ENCODE data around the gene EARS2.
A peak's percentile ranks its signal among the peaks of the same experiment; 100 is the strongest.

DNA sequence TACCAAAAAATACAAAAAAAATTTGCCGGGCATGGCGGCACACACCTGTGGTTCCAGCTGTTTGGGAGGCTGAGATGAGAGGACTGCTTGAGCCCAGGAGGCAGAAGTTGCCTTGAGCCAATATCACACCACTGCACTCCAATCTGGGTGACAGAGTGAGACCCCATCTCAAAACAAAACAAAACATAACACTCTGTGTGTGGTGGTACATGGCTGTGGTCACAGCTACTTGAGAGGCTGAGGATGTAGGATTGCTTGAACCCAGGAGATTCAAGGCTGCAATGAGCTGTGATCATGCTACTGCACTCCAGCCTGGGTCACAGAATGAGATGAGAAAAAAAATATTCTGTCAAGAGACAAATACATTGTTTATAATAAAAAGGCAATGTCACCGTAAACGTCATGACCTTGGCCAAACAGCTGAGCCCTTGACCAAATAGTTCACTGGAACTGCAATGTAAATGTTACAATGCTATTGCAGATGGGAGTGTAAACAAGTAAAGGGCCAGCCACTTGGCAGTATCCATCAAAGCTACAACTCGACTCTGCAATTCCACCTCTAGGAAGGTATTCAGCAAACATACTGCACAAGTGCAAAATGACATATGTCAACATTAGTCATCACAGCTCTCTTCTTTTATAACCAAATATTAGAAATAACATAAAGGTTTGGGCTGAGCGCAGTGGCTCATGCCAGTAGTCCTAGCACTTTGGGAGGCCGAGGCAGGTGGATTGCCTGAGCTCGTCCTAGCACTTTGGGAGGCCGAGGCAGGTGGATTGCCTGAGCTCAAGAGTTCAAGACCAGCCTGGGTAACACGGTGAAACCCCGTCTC, 16.9 kb downstream of the EARS2 start:
- TF ChIP-seq POLR2A (IDR thresholded peaks at IDR 0.05), result no peak
- TF ChIP-seq, protein P1, sequence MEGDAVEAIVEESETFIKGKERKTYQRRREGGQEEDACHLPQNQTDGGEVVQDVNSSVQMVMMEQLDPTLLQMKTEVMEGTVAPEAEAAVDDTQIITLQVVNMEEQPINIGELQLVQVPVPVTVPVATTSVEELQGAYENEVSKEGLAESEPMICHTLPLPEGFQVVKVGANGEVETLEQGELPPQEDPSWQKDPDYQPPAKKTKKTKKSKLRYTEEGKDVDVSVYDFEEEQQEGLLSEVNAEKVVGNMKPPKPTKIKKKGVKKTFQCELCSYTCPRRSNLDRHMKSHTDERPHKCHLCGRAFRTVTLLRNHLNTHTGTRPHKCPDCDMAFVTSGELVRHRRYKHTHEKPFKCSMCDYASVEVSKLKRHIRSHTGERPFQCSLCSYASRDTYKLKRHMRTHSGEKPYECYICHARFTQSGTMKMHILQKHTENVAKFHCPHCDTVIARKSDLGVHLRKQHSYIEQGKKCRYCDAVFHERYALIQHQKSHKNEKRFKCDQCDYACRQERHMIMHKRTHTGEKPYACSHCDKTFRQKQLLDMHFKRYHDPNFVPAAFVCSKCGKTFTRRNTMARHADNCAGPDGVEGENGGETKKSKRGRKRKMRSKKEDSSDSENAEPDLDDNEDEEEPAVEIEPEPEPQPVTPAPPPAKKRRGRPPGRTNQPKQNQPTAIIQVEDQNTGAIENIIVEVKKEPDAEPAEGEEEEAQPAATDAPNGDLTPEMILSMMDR (IDR thresholded peaks at IDR 0.05), result no peak
- TF ChIP-seq EP300 (IDR thresholded peaks at IDR 0.05), result peak in 1 of 4 donors; percentile 35
- peak in 1 of 2 donors; percentile 36 for TF ChIP-seq POLR2AphosphoS5 (IDR thresholded peaks at IDR 0.05)
